Superior temporal gyrus (tissue), 1 donor: ENCODE results near the gene SCFD1.

Experiments used
- DNase-seq: peaks from one replicate; pipeline ENCODE4 v3.0.0-alpha.2; 2016; ENCODE audit errors: extremely low spot score

Gene SCFD1

GRCh38 chr14:30754778-30755177 is 132.7 kb downstream of the SCFD1 start:
- DNase-seq: no peak

DNA sequence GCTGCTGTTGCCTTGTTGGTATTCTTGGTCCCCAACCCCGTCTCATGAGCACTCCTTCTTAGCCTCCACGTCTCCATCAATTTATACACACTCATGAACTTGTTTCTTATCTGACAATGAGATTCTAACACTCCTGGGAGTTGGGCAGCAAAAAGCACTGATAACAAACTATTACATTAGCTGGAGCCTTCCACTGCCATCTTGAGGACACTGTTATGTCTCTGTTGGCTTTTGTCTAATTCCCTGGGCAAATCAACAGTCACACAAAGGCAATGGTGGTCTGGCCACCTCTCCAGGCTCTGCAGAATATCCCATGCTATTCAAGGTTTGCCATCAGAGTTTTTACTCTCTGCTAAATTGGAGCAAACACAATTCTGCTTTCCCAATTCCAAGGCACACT is 134.5 kb downstream of the SCFD1 start:
- DNase-seq: no peak

- no peak for DNase-seq
These were observed 135.0 kb downstream of the SCFD1 start for GRCh38 chr14:30757082-30757481.

DNA sequence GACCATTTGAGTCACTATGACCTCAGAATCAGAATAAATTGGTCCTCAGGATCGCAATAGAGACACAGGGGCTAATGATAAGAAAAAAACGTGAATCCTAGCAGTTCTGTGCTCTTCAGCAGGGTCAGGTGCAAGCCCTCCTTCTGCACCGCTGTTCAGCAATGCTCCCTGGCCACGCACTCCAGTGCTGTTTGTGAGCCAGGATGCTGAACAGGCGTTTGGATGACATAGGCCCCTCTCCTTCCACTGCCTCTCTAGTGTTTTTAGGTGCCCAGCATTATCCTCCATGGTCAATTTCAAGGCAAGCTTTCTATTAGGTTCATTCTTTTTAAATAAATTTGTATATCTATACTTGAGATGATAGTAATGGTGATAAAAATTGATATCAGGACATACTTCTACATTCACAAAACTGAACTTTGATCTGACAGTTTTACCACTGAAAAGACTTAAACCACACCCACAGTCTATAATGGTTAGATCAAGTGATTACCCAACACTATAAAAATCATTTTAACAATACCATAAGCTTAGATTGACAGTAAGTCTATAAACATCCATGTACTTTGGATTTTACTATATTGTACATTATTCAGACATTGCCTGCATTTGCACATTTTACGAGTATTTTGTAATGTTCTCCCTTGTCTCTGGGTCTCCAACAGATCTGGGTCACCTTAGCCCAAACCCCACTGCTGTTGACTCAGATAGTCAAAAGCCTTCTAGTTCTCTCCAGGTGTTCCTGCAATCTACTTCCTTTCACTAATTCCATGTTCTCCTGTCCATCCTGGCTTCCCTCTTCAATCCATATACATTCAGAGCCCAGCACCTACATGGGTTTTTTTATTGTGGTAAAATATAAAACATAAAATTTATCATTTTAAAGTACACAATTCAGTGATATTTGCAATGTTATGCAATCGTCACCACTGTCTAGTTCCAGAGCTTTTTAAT is 137.3 kb downstream of the SCFD1 start:
- DNase-seq: no peak

DNA sequence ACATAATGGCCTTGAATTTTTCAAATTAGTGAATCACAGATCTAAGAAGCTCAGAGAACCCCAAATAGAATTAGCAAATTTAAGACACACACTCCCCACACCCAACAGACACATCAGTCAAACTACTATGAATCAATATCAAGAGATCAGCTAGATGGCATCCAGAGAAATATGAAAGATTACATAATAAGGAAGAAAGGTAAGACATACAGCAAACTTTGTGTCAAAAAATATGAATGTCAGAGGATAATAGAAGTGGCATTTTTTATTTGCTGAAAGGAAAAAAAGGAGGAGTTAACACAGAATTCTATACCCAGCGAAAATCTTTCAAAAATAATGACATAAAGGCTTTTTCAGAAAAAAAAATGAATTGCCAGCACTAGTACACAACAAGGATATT is 141.8 kb downstream of the SCFD1 start:
- no peak for DNase-seq

- no peak for DNase-seq
These were observed 145.5 kb downstream of the SCFD1 start for GRCh38 chr14:30767624-30768023.

DNA sequence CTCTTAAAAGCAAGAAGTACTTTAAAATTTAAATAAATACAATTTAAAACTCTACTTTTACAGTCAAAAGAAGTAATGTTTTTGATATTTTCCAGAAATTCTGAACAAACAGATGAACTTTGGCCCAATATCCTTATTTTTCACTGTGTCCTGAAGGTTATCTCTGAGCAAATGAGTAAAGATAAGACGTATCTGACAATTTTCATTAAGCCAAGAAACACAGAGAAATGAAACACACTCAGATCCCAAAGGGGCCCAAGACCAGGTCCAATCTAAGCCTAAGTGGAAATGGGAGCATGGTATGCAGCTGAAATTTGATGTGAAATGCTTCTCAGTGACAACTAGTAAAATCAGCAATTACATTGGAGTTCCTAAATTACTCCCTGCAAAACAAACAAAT is 146.7 kb downstream of the SCFD1 start:
- no peak for DNase-seq

GRCh38 chr14:30770376-30770775 is 148.3 kb downstream of the SCFD1 start:
- no peak for DNase-seq

- no peak for DNase-seq
These were observed 149.5 kb downstream of the SCFD1 start for GRCh38 chr14:30771595-30771994.

DNA sequence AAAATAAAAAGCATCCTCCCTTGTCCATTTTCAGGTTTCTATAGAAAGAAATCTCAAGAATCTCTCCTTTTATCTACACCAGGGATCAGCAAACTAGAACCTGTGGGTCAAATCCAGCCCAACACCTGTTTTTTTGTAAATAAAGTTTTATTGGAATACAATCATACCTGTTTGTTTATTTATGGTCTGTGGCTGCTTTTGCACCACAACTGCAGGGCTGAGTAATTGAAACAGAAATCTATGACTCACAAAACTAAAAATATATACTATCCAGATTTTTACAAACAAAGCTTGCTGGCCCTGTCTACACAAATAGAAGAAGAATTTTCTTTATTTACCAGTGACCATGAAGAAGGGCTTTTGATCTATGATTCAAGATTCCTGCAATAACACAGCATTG is 157.1 kb downstream of the SCFD1 start:
- DNase-seq: no peak
